ENCODE measurements around the gene PGR.

The PGR gene

DNA sequence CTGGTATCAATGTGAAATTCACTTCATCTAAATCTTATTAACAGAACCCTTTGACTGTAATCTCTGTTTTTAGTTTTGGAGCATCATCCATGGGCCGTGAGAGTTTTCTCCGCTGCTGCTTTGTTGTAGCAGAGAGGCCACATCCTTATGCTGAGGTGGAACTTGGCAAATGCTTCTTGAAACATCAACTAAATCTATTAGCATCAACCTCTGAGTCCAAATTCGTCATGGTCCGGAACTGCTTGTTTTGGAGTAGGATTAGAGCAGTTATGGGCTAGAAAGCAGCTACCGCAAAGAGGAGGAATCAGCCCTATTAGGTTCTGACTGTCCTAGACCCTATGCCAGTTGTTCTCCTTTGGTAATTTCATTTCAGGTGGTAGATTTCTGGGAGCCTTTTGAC is 117.7 kb downstream of the PGR start:
- Histone ChIP-seq H3K4me3 (ENCODE audit: low read length in 2 of 2) (no peak overlapping the region), H3K9ac (ENCODE audit: low read length in 2 of 2) (no peak overlapping the region), H3K9me3 (ENCODE audit: control insufficient read depth in 2 of 2, low read length in 2 of 2) (peaks cover 0 to 2% of the 10 kb centered on the region in 2 donors), H3K27ac (ENCODE audit: low read length) (no peak overlapping the region), H3K27me3 (ENCODE audit: control insufficient read depth in 1 of 2, insufficient read depth in 2 of 2, low read length in 2 of 2) (no peaks in the 10 kb centered on the region), H3K4me1 (ENCODE audit: control insufficient read depth, insufficient read depth, low read length) (no peaks in the 10 kb centered on the region), H3K36me3 (ENCODE audit: control insufficient read depth in 2 of 2, insufficient read depth in 2 of 2, low read length in 2 of 2) (no peaks in the 10 kb centered on the region)

DNA sequence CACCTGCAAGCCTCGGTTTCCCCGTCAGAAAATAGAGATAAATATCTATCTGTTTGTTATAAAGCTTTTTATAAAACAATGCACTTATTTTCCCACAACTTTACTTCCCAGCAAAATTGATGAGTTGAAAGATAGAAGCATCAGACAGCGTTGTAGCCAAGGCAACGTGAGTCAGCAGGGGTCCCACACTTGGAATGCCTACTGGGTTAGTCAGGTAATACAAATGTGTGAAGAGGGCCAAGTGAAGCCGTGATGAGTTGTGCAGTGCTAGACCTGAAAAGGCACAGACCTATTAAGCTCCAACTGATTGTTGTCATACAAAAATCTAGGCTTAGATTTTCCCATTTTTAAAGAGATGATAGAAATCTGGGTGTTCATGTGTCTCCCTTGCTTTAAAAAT is 118.7 kb downstream of the PGR start:
- Histone ChIP-seq H3K4me1 (ENCODE audit: control insufficient read depth, insufficient read depth, low read length) (no peaks in the 10 kb centered on the region), H3K9me3 (ENCODE audit: control insufficient read depth in 2 of 2, low read length in 2 of 2) (peaks cover 0 to 2% of the 10 kb centered on the region in 2 donors), H3K4me3 (ENCODE audit: low read length in 2 of 2) (no peak overlapping the region), H3K27ac (ENCODE audit: low read length) (no peak overlapping the region), H3K9ac (ENCODE audit: low read length in 2 of 2) (no peak overlapping the region), H3K27me3 (ENCODE audit: control insufficient read depth in 1 of 2, insufficient read depth in 2 of 2, low read length in 2 of 2) (no peaks in the 10 kb centered on the region), H3K36me3 (ENCODE audit: control insufficient read depth in 2 of 2, insufficient read depth in 2 of 2, low read length in 2 of 2) (no peaks in the 10 kb centered on the region)

DNA sequence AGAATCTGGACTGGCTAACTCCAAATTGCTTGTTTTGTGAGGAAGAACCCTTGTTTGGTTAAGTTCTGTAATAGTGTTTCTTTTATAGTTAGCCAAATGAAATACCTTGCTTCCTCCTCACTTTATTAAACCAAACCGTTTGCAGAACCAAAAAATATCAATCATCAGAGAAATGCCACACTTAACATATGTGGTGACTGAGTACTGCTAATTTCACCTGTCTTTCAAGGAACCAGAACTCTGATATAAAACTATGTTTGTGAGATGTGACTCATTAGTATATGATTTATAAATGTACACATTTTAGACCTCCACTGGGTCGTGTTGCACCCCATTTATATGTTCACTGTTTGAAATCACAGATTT is 119.9 kb downstream of the PGR start:
- no peak overlapping the region for H3K4me3 ChIP-seq (ENCODE audit: low read length in 2 of 2)

DNA sequence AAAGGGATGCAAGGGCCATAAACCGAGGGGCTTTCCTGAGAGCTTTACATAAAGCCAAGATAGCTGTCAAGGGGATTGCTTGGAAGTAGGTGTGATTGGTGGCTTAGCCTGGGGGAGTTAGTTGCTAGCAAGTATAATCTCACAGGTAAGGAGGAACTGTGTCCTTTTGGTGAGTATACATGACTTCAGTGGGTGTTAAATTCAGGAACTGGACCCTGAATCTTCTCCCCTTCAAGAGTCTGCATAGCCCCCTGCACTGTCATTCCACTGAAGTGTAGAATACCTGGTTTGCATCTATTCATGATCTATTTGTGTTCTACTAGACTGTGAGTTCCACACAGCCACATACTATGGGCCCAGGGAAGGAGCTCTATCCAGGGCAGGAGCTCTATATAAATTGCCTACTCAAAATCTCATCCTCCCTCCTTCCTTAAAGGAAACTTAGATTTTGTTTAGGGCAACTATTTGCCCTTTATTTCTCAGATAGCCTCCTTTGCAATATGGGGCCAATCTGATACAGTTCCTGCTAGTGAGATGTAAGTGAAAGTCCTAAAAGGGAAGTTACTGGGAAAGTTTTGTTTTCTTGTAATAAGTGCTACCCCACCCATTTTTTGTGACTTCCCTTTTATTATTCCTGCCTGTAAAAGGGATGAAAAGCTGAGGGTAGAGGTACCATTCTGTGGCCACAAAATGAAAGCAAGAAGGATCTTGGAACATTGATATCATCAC is 120.5 kb downstream of the PGR start:
- H3K4me3 ChIP-seq (ENCODE audit: low read length in 2 of 2) = no peak overlapping the region
- H3K27ac ChIP-seq (ENCODE audit: low read length) = no peak overlapping the region
- no peaks in the 10 kb centered on the region for H3K36me3 ChIP-seq (ENCODE audit: control insufficient read depth in 2 of 2, insufficient read depth in 2 of 2, low read length in 2 of 2)
- H3K4me1 ChIP-seq (ENCODE audit: control insufficient read depth, insufficient read depth, low read length) = no peaks in the 10 kb centered on the region
- H3K27me3 ChIP-seq (ENCODE audit: control insufficient read depth in 1 of 2, insufficient read depth in 2 of 2, low read length in 2 of 2) = no peaks in the 10 kb centered on the region
- H3K9me3 ChIP-seq (ENCODE audit: control insufficient read depth in 2 of 2, low read length in 2 of 2) = peaks cover 0 to 2% of the 10 kb centered on the region in 2 donors
- no peak overlapping the region for H3K9ac ChIP-seq (ENCODE audit: low read length in 2 of 2)

More for the DNA sequence above, 119.9 kb downstream of the PGR start:
- Histone ChIP-seq H3K9me3 (ENCODE audit: control insufficient read depth in 2 of 2, low read length in 2 of 2) (peaks cover 0 to 2% of the 10 kb centered on the region in 2 donors), H3K4me1 (ENCODE audit: control insufficient read depth, insufficient read depth, low read length) (no peaks in the 10 kb centered on the region), H3K27ac (ENCODE audit: low read length) (no peak overlapping the region), H3K36me3 (ENCODE audit: control insufficient read depth in 2 of 2, insufficient read depth in 2 of 2, low read length in 2 of 2) (no peaks in the 10 kb centered on the region), H3K27me3 (ENCODE audit: control insufficient read depth in 1 of 2, insufficient read depth in 2 of 2, low read length in 2 of 2) (no peaks in the 10 kb centered on the region), H3K9ac (ENCODE audit: low read length in 2 of 2) (no peak overlapping the region)

DNA sequence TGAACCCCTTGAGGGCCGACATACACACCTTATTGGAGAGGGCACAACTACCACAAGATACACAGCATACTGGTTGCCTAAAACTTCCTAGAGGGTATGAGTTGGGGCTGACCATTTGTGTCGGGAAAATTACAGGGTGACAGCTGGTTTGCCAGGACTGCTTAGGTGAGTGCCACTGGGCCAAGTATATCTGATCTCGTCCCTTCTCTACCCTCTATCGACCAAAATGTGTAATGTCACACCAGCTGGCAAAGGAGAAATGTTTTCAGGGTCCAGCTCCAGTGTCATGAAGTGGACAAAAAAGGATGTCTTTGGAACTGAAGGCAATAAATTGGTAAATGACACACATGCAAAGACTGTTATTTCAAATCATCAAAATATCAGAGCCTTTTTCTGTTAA is 126.1 kb downstream of the PGR start:
- no peak overlapping the region for H3K9ac ChIP-seq (ENCODE audit: low read length in 2 of 2)
- H3K27ac ChIP-seq (ENCODE audit: low read length) = no peak overlapping the region
- no peak overlapping the region for H3K4me3 ChIP-seq (ENCODE audit: low read length in 2 of 2)
- no peaks in the 10 kb centered on the region for H3K27me3 ChIP-seq (ENCODE audit: control insufficient read depth in 1 of 2, insufficient read depth in 2 of 2, low read length in 2 of 2)
- H3K36me3 ChIP-seq (ENCODE audit: control insufficient read depth in 2 of 2, insufficient read depth in 2 of 2, low read length in 2 of 2) = no peaks in the 10 kb centered on the region
- H3K4me1 ChIP-seq (ENCODE audit: control insufficient read depth, insufficient read depth, low read length) = no peaks in the 10 kb centered on the region
- H3K9me3 ChIP-seq (ENCODE audit: control insufficient read depth in 2 of 2, low read length in 2 of 2) = no peaks in the 10 kb centered on the region

DNA sequence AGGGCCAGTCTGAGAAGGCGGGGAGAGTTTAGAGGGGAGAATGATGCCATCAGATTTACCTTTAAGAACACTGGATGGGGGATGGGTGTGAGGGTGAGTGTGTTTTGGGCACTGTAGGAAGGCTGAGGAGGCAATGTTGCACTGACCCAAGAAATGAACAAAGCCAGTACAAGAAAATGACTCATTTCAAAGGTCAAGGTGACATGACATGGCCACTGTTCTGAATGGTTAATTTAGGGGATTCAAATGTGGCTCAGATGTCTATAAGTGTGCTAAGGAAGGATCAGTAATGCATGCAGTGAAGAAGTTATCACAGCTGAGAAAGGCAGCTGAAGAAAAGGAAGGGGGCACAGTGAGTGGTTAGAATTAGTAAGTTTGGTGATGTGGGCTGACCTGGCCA is 129.9 kb downstream of the PGR start:
- H3K9ac ChIP-seq (ENCODE audit: low read length in 2 of 2) = no peak overlapping the region
- H3K27me3 ChIP-seq (ENCODE audit: control insufficient read depth in 1 of 2, insufficient read depth in 2 of 2, low read length in 2 of 2) = no peaks in the 10 kb centered on the region
- H3K4me1 ChIP-seq (ENCODE audit: control insufficient read depth, insufficient read depth, low read length) = no peaks in the 10 kb centered on the region
- no peaks in the 10 kb centered on the region for H3K9me3 ChIP-seq (ENCODE audit: control insufficient read depth in 2 of 2, low read length in 2 of 2)
- H3K27ac ChIP-seq (ENCODE audit: low read length) = no peak overlapping the region
- H3K4me3 ChIP-seq (ENCODE audit: low read length in 2 of 2) = no peak overlapping the region
- H3K36me3 ChIP-seq (ENCODE audit: control insufficient read depth in 2 of 2, insufficient read depth in 2 of 2, low read length in 2 of 2) = no peaks in the 10 kb centered on the region

DNA sequence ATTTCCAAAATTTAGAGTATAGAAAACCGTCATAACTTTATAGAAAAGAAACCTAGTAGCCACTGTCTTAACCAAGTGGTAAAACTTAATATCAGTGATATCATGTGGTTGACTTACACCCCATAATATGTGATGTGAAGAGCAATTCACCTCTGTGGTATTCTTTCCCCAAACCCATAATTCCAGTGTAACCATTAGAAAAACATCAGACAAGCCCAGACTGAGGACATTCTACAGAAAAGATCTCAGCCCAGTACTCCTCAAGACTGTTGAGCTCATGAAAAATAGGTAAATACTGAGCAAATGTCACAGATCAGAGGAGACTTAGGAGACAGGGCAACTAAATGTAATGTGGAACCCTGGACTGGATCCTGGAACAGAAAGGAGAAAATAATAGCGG is 134.6 kb downstream of the PGR start:
- Histone ChIP-seq H3K27ac (ENCODE audit: low read length) (no peak overlapping the region), H3K36me3 (ENCODE audit: control insufficient read depth in 2 of 2, insufficient read depth in 2 of 2, low read length in 2 of 2) (peaks cover 0 to 2% of the 10 kb centered on the region in 2 donors), H3K4me1 (ENCODE audit: control insufficient read depth, insufficient read depth, low read length) (no peaks in the 10 kb centered on the region), H3K27me3 (ENCODE audit: control insufficient read depth in 1 of 2, insufficient read depth in 2 of 2, low read length in 2 of 2) (no peaks in the 10 kb centered on the region), H3K9ac (ENCODE audit: low read length in 2 of 2) (no peak overlapping the region), H3K9me3 (ENCODE audit: control insufficient read depth in 2 of 2, low read length in 2 of 2) (no peaks in the 10 kb centered on the region), H3K4me3 (ENCODE audit: low read length in 2 of 2) (no peak overlapping the region)

DNA sequence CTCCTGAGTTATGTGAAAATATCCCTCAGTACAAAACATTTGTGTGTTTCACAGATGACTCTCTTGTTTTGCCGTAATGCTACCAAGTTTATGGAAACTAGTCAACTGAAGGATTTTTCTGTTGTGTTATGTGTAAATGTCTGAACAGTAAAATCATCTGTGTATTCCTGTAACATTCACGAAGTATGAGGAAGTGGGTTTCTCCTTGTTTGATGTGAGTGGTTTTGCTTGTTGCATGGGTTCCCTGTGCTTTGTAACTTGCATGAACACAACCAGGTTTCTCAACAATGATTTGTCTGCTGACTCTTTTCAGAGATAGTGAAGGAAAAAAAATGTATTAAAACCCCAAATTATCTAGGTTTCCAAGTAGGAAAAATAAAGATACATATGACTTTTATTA is 138.1 kb downstream of the PGR start:
- Histone ChIP-seq H3K4me1 (ENCODE audit: control insufficient read depth, insufficient read depth, low read length) (no peaks in the 10 kb centered on the region), H3K9ac (ENCODE audit: low read length in 2 of 2) (no peak overlapping the region), H3K27me3 (ENCODE audit: control insufficient read depth in 1 of 2, insufficient read depth in 2 of 2, low read length in 2 of 2) (no peaks in the 10 kb centered on the region), H3K27ac (ENCODE audit: low read length) (no peak overlapping the region), H3K4me3 (ENCODE audit: low read length in 2 of 2) (no peak overlapping the region), H3K9me3 (ENCODE audit: control insufficient read depth in 2 of 2, low read length in 2 of 2) (no peaks in the 10 kb centered on the region), H3K36me3 (ENCODE audit: control insufficient read depth in 2 of 2, insufficient read depth in 2 of 2, low read length in 2 of 2) (peaks cover 0 to 4% of the 10 kb centered on the region in 2 donors)

DNA sequence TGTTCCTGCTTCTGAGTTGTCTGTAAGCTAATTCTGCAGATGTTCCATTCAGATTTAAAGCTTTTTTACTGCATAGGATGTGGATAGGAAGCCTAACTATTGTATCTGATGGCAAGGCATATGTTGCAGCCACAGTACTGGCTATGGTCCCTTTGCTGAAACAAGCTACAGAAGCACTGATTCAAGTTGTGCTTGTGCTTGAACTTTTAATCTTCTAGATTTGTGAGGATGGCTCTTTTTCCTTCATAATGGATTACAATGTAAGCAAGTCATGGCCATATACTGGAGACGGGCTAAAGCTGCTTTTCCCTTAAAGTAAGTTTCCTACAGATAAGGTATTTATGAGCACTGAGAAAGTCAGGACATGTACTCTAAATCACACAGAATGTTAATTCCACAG is 138.7 kb downstream of the PGR start:
- H3K4me1 ChIP-seq (ENCODE audit: control insufficient read depth, insufficient read depth, low read length) = no peaks in the 10 kb centered on the region
- H3K27me3 ChIP-seq (ENCODE audit: control insufficient read depth in 1 of 2, insufficient read depth in 2 of 2, low read length in 2 of 2) = no peaks in the 10 kb centered on the region
- H3K27ac ChIP-seq (ENCODE audit: low read length) = no peak overlapping the region
- H3K9me3 ChIP-seq (ENCODE audit: control insufficient read depth in 2 of 2, low read length in 2 of 2) = no peaks in the 10 kb centered on the region
- no peak overlapping the region for H3K4me3 ChIP-seq (ENCODE audit: low read length in 2 of 2)
- no peak overlapping the region for H3K9ac ChIP-seq (ENCODE audit: low read length in 2 of 2)
- H3K36me3 ChIP-seq (ENCODE audit: control insufficient read depth in 2 of 2, insufficient read depth in 2 of 2, low read length in 2 of 2) = peaks cover 0 to 4% of the 10 kb centered on the region in 2 donors

DNA sequence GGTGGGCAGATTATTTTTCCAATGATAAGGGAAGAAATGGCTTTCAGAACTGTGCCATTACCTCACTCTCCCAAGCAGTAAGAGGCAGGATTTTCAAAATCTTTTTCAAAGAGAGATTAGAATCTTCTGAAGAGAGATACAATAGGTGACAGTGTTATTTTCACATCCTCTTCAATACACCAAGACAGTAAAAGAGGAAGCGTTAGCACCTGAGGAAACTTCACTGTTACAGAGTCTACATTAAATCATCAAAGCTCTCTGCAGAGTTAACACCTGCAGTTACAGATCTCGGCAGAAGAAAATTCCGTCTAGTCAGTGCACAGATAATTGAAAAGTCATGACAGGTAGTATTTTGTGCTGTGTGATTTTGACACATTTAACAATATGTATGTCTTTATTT is 144.9 kb downstream of the PGR start:
- no peak overlapping the region for H3K9ac ChIP-seq (ENCODE audit: low read length in 2 of 2)

DNA sequence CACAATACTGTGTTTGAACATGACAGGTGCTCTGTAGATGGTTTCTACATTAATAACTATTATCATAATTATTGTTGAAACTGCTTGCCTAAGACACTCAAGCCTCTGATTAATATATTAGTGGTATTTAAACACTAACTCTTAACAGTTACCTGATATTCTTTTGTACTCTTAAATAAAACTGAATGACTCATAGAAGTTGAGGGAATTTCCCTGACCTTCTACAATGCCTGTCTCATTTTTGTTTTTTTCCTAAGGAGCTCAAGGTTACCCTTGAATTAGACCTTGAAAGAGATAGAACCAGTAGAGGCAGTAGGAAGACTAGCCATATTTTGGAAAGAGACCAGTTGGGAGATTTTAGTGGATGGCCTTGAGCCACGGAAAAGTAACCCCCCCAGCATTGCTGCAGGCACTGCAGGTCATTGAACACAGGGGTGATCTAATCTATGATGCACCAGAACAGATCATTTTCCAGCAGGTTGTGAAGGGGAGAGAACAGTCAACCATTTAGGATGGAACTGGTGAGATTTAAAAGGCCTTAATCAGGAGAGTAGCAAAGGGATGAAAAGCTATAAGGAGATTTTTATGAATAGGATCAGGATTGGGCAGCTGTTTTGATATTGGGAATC is 148.3 kb downstream of the PGR start:
- H3K36me3 ChIP-seq (ENCODE audit: control insufficient read depth in 2 of 2, insufficient read depth in 2 of 2, low read length in 2 of 2) = peaks cover 12 to 21% of the 10 kb centered on the region in 2 donors
- H3K27me3 ChIP-seq (ENCODE audit: control insufficient read depth in 1 of 2, insufficient read depth in 2 of 2, low read length in 2 of 2) = no peaks in the 10 kb centered on the region
- no peak overlapping the region for H3K27ac ChIP-seq (ENCODE audit: low read length)
- H3K9me3 ChIP-seq (ENCODE audit: control insufficient read depth in 2 of 2, low read length in 2 of 2) = no peaks in the 10 kb centered on the region
- H3K9ac ChIP-seq (ENCODE audit: low read length in 2 of 2) = no peak overlapping the region
- no peaks in the 10 kb centered on the region for H3K4me1 ChIP-seq (ENCODE audit: control insufficient read depth, insufficient read depth, low read length)
- H3K4me3 ChIP-seq (ENCODE audit: low read length in 2 of 2) = no peak overlapping the region

More for the DNA sequence above, 144.9 kb downstream of the PGR start:
- H3K9me3 ChIP-seq (ENCODE audit: control insufficient read depth in 2 of 2, low read length in 2 of 2) = no peaks in the 10 kb centered on the region
- no peaks in the 10 kb centered on the region for H3K27me3 ChIP-seq (ENCODE audit: control insufficient read depth in 1 of 2, insufficient read depth in 2 of 2, low read length in 2 of 2)
- H3K4me1 ChIP-seq (ENCODE audit: control insufficient read depth, insufficient read depth, low read length) = no peaks in the 10 kb centered on the region
- H3K36me3 ChIP-seq (ENCODE audit: control insufficient read depth in 2 of 2, insufficient read depth in 2 of 2, low read length in 2 of 2) = peaks cover 0 to 2% of the 10 kb centered on the region in 2 donors
- no peak overlapping the region for H3K27ac ChIP-seq (ENCODE audit: low read length)
- no peak overlapping the region for H3K4me3 ChIP-seq (ENCODE audit: low read length in 2 of 2)

All from stomach smooth muscle (tissue), 2 donors.